GM19351 (cell line): ENCODE data around the gene ELN.

Experiments used
- ATAC-seq: cut with Tn5 transposase; IDR thresholded peaks from one replicate; pipeline ENCODE4 v1.9.1; 2021; ENCODE audit warnings: mild to moderate bottlenecking, moderate library complexity; ENCODE audit not compliant: unreplicated experiment

The ELN gene

DNA sequence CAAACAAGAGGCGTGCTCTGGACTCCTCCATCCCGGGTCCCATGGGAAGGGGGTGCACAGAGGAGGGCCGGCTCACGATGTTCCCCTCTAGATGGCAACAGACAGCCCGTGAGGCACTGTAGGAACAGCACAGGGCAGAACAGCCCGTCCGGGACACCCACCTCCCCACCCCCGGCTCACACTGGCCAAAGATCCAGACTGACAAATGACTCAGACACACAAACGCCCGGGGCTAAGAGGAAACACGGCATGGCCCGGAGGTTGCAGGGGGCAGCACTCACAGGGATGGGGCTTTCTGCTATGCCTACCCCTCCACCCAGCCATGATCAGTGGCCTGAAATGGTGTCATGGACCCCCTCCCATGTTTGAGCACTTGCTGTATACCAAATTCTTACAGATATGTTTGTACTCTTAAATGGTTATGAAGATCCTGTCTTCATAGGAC lies 4.9 kb upstream of the ELN start:
- ATAC-seq = no peak

DNA sequence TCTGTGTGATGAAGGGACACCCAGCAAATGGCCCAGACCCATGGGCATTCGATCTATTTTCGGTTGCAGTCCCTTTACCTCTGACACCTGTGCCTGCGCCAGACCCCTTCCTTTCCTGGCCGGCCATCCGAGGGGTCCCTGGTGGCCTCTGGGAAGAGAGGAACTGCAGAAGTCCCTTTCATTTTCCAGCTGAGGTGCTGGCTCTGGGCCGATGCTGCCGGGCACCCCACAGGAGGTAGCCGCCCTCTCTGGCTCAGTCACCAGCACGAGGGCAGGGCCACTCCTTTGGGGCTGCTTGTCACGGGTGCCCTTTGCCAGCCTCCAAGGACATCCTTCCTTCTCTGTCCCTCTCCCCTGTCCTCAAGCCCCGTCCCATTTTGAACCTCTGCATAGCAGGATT lies 4.2 kb upstream of the ELN start:
- ATAC-seq = no peak

- ATAC-seq = no peak
Measured at GRCh38 chr7:74025146-74025545, 2.8 kb upstream of the ELN start.

- ATAC-seq = no peak
Measured at GRCh38 chr7:74025730-74026129, 2.2 kb upstream of the ELN start.

- ATAC-seq = no peak
Measured at GRCh38 chr7:74026406-74026902, 1.5 kb upstream of the ELN start.

GRCh38 chr7:74026903-74027682 lies 880 bp upstream of the ELN start:
- ATAC-seq = no peak

DNA sequence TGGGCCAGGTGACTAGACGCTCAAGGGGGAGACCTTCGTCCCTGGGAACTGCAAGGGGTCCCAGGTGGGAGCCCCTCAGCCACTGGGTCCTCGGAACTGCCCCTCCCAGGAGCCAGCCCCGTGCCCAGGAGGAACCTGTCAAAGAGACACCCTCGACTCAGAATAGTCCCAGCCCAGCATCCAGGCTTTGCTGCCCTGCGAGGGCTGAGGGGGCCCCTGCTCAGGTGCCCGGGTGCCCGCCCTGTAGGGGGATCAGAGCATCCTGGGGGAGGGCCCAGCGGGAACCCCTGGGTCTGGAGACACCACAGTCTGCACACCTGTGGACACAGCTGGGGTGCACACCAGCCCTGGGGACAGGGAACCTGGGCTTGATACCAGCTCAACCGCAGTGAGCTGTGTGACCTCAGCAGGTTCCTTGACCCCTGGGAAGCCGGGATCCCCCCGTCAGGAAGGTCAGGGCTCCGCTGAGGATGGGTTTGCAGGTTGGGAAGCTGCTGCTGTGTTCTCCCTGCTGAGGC lies 407 bp downstream of the ELN start:
- ATAC-seq = no peak

- ATAC-seq = no peak
Measured at GRCh38 chr7:74029089-74029785, 1.3 kb downstream of the ELN start.

GRCh38 chr7:74029991-74030415 lies 2.0 kb downstream of the ELN start:
- ATAC-seq = no peak

DNA sequence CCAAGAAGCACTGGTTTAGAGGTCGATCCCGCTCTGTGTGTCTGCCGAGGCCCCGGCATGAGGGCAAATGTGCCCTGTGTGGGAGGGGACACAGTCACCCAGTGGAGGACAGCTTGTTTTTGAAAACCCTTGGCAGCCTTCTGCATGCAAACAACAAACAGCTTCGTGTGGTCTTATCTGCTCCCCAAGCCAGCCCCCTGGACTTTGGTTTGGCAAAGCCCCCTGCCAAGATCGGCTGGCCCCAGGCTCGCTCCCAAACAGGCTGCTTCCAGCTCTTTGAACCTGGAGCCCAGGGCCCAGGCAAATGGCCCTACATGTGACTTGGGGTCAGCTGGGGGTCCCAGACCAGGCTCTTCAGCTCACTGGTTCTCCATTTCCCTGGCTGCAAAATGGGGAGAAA lies 2.9 kb downstream of the ELN start:
- no peak for ATAC-seq

GRCh38 chr7:74031403-74032190 lies 3.6 kb downstream of the ELN start:
- ATAC-seq = no peak

GRCh38 chr7:74032191-74032490 lies 4.2 kb downstream of the ELN start:
- no peak for ATAC-seq

DNA sequence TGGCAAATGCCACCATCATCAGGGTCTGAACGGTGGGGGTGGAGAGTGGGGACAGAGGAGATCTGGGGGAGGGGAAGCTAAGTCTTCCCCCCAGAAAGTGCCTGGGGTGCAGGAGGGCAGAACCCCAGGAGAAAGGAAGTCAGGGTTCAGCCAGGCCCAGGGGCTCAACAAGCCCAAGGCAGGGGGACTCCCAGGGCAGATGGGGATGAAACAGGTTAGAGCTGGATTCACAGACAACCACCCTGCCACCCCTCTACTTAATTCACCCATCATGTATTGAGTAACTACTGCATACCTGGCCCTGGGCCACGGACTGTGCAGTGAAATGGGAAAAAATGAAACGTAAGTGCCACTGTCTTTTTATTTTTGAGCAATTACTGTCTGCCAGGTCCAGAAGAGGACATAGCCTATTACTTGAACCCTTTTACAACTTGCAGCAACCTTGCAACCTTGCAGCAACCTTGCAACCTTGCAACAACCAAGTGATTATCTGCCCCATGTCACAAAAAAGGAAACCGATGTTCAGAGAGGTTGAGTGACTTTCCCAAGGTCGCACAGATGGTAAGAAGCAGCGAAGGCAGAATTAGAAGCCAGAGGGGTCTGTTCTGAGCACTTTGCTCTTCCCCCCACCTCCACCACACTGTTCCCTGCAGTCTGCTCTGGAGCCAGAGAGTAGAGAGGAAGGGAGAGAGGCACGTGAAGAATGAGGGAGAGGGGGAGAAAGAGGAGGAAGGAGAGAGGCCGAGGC lies 4.8 kb downstream of the ELN start:
- no peak for ATAC-seq

DNA sequence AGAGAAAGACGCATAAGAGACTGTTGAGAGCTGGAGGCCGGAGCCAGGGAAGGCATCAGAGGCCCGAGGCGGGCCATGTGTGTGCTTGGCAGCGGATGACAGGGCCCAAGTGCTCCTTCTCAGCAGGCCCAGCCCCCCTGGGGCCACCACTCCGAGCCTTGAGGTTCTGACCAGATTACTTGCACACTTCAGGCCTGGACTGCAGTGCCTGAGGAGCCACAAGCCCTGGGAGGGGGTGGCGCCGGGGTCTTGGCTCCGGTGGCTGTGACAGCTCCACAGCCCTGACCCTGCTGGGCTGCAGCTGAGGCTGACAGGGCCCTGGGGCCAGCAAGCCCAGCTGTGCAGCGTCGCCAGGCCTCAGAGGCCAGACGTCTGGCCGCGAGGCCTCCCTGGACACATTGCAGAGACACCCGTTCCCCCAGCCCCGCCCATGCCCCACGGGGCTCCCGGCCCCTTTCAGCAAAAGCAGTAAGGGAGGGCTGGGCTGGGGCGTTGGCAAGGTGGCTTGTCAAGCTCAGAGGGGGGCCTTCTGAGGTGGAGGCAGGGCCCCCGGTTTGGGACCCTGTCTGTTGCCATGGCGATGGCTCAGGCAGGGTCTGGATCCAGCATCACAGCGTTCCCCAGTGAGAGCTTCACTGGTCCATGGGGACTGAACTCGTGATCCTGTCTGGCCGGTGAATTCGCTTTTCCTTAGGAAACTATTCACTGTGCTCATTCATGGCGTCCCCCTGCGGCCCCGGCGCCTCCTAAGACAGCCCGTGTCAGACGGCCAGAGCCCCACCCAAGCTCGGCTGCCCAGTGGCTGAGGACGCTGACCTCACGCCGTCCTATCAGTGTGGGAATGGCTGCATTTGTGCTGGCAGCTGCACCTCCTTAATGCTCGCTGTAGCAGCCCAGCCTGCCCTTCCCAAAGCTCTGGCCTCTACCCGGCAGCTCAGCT lies 5.7 kb downstream of the ELN start:
- no peak for ATAC-seq

- ATAC-seq = no peak
Measured at GRCh38 chr7:74037609-74038008, 9.6 kb downstream of the ELN start.

DNA sequence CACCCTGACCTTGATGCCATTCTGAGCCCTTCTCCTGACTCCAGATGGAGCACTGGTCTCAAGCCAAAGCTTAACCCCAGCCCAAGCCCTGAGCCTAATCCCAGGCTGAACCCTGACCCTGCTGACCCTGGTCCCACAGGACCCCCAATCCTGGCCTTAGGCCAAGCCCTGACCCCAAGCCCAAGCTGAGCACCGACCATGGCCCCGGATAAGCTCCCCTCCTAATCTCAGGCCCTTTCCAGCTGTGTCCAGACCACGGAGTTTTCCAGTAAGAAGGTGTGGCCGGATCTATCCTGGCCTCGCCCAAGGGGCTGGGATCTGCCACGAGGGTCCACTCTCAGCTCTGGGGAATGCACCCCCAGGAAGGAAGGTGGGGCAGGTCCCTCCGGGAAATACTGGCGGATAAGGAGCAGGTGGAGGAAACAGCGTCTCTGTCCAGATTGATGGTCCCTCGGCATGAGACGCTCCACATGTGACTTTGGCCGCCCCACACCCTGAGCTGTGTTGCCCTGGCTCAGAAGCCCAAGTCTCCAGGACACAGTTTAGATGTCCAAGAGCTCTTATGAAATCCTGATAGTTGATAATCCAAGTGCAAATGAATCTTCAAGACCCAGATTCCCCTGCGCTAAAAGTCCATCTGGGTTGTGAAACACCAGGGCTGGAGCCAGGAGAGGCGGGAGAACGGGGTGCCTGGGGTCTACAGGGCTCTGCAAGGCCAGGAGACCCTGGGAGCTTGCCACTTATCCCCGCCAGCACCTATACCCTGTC lies 10.4 kb downstream of the ELN start:
- no peak for ATAC-seq

DNA sequence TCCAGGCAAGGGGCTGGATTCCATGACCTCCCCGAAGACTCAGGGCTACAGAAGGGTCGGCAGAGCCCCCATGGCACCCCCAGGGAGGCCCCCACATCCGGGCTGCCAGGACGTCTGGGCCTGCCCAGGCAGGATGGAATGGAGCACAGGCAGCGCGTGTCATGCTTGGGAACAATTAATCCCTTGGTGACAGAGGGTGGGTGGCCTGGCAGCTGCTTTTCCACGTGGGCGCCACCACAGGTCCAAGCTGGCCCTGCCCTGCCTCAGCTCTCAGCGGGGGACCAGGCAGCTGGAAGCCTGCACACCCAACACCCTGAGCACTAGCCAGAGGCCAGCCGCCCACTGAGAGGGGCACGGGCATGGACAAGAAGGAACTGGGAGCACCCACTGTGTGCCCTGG lies 11.4 kb downstream of the ELN start:
- no peak for ATAC-seq

DNA sequence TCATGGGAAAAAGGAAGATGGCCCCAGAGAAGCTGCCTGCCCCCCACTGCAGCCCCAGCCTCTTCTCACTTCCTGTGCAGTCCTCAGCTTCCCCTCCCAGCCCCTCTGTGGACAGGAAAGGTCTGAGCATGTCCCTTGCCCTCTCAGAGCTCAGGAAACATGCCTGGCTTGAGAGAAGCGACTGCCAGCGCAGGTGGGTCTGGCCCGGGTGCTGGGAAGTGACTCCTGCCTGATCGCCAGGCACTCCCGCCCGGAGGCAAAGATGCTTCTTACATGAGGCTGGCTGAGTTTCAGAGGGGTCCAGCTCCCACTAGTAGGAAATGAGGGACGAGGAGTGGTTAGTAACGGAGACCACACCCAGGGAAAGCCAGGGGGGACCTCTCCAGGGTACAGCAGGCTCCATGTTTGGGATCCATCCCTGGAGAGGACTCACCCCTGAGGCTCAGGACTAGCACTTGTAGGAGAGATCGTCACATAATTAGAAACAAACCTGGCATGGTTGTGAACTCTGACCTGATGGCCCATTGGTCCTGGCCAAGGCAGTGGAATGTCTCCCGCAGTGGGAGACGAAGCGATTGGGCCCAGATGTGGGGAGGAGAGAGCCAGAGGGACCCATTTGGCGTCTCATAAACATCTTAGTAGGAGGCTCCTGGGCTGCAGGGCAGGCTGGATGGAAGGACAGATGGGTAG lies 12.3 kb downstream of the ELN start:
- ATAC-seq = no peak
